Neural progenitor cell (in vitro differentiated cells): Measurements from ENCODE around the gene MME.

Source experiments
- EZH2 ChIP-seq: fragments of 200-600 bp; sonication (generic); IDR thresholded peaks from 2 replicates; pipeline ENCODE4 v1.6.1; 2017; ENCODE audit warnings: antibody characterized with exemption, mild to moderate bottlenecking, moderate library complexity
- TF ChIP-seq, protein P1 (sequence below): fragments of 200-600 bp; sonication (generic); IDR thresholded peaks from 2 replicates; pipeline ENCODE4 v1.5.1; 2017; ENCODE audit warnings: antibody characterized with exemption, mild to moderate bottlenecking

GRCh38 chr3:155110996-155111901, 31.1 kb downstream of the MME start:
- TF ChIP-seq, protein P1, sequence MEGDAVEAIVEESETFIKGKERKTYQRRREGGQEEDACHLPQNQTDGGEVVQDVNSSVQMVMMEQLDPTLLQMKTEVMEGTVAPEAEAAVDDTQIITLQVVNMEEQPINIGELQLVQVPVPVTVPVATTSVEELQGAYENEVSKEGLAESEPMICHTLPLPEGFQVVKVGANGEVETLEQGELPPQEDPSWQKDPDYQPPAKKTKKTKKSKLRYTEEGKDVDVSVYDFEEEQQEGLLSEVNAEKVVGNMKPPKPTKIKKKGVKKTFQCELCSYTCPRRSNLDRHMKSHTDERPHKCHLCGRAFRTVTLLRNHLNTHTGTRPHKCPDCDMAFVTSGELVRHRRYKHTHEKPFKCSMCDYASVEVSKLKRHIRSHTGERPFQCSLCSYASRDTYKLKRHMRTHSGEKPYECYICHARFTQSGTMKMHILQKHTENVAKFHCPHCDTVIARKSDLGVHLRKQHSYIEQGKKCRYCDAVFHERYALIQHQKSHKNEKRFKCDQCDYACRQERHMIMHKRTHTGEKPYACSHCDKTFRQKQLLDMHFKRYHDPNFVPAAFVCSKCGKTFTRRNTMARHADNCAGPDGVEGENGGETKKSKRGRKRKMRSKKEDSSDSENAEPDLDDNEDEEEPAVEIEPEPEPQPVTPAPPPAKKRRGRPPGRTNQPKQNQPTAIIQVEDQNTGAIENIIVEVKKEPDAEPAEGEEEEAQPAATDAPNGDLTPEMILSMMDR: no peak
- TF ChIP-seq EZH2: no peak
